ENCODE results near the gene VAMP5. TPM values are rescaled to one million over a fixed set of nuclear protein-coding genes. Genes with fewer than 3 reads are reported as not detected.
"Not testable (repeated sequence)": the region's sequence is repeated elsewhere in the genome, so short reads cannot be mapped to it uniquely, and the experiment has no call there.

The VAMP5 gene
- total and polyA plus RNA-seq, 2 experiments from 2014 or later, result 2.7 to 36.1 TPM

DNA sequence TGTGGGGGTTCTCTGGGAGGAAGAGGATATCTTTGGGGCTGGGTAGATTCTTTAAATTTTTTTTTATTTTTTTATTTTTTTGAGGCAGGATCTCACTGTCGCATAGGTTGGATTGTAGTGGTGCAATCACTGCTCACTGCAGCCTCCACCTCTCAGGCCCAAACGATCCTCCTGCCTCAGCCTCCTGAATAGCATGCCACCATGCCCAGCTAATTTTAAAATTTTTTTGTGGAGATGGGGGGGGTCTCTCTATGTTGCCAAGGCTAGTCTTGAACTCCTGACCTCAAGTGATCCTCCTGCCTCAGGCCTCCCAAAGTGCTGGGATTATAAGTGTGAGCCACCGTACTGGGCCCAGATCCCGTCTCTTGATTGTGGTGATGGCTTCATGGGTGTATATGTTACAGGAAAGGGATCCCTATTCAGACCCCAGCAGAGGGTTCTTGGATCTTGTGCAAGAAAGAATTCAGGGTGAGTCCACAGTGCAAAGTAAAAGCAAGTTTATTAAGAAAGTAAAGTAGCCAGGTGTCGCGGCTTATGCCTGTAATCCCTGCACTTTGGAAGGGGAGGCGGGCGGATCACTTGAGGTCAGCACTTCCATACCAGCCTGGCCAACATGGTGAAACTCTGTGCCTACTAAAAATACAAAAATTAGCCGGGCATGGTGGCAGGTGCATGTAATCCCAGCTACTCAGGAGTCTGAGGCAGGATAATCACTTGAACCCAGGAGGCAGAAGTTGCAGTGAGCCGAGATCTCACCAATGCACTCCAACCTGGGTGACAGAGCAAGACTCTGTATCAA is 29.7 kb downstream of the VAMP5 start:
- Histone ChIP-seq H3K4me2 (no peak overlapping the region), H3K4me3 (no peak overlapping the region)
- 95% methylated on average over 10 of the region's 10 CpGs for WGBS (ENCODE audit: low lambda C conversion rate, missing lambda C conversion rate)

DNA sequence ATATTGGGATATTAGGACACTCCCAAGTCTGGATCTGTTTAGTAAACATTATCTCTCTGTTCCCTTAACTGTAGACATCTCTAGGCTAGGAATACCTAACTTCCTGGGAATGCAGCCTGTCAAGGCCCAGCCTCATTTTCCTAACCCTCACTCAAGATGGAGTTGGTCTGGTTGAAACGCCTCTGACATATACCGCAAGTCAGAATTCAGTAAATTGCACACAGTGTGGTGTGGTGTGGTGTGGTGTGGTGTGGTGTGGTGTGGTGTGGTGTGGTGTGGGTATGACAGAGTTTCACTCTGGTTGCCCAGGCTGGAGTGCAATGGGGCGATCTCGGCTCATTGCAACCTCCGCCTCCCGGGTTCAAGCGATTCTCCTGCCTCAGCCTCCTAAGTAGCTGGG is 30.5 kb downstream of the VAMP5 start:
- 96% methylated on average over 7 of the region's 7 CpGs for WGBS (ENCODE audit: low lambda C conversion rate, missing lambda C conversion rate)
- H3K4me2 ChIP-seq; H3K27ac ChIP-seq; DNase-seq (ENCODE audit: low spot score); H3K36me3 ChIP-seq (replicated peaks; ENCODE audit: insufficient read depth, low read depth); H3K9me3 ChIP-seq (ENCODE audit: low read depth); H3K9me2 ChIP-seq (replicated peaks; ENCODE audit: insufficient read depth); H2AFZ ChIP-seq; H3K4me3 ChIP-seq; H3K27me3 ChIP-seq; H4K20me1 ChIP-seq (ENCODE audit: insufficient read depth, poor library complexity, severe bottlenecking): not testable (repeated sequence)
- Histone ChIP-seq H3K79me2 (peaks cover 48% of the 10 kb centered on the region), H3K4me1 (ENCODE audit: insufficient read depth) (peaks cover 19% of the 10 kb centered on the region)

More for the DNA sequence above, 29.7 kb downstream of the VAMP5 start:
- Histone ChIP-seq H3K27ac (no peak overlapping the region), H3K79me2 (peaks cover 47% of the 10 kb centered on the region), H3K9me3 (ENCODE audit: low read depth) (no peaks in the 10 kb centered on the region), H3K9me2 (replicated peaks; ENCODE audit: insufficient read depth) (no peaks in the 10 kb centered on the region), H3K4me1 (ENCODE audit: insufficient read depth) (peaks cover 19% of the 10 kb centered on the region), H4K20me1 (ENCODE audit: insufficient read depth, poor library complexity, severe bottlenecking) (peaks cover 8% of the 10 kb centered on the region), H3K36me3 (replicated peaks; ENCODE audit: insufficient read depth, low read depth) (no peaks in the 10 kb centered on the region), H3K27me3 (no peaks in the 10 kb centered on the region), H2AFZ (no peak overlapping the region)
- TF ChIP-seq, protein P1, sequence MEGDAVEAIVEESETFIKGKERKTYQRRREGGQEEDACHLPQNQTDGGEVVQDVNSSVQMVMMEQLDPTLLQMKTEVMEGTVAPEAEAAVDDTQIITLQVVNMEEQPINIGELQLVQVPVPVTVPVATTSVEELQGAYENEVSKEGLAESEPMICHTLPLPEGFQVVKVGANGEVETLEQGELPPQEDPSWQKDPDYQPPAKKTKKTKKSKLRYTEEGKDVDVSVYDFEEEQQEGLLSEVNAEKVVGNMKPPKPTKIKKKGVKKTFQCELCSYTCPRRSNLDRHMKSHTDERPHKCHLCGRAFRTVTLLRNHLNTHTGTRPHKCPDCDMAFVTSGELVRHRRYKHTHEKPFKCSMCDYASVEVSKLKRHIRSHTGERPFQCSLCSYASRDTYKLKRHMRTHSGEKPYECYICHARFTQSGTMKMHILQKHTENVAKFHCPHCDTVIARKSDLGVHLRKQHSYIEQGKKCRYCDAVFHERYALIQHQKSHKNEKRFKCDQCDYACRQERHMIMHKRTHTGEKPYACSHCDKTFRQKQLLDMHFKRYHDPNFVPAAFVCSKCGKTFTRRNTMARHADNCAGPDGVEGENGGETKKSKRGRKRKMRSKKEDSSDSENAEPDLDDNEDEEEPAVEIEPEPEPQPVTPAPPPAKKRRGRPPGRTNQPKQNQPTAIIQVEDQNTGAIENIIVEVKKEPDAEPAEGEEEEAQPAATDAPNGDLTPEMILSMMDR (IDR thresholded peaks at IDR 0.05; ENCODE audit: poor library complexity), result no peak
- no peak for TF ChIP-seq EZH2 (IDR thresholded peaks at IDR 0.05; ENCODE audit: borderline replicate concordance)
- no peak for TF ChIP-seq EZH2phosphoT487 (IDR thresholded peaks at IDR 0.05; ENCODE audit: low read depth, severe bottlenecking, unreplicated experiment)
- DNase-seq (ENCODE audit: low spot score), result no peak

DNA sequence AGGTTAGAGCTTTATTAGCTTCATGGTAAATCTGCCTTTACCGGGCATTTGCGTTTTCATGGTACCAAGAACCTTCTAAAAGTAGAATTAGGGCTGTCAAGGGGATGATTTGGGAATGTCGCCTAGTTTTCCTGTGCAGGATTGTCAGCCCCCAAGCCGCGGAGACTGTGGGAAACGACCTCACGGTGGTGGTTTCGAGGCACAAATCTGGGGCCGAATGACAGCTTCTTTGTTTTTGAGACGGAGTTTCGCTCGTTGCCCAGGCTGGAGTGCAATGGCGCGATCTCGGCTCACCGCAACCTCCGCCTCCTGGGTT is 31.1 kb downstream of the VAMP5 start:
- no peak overlapping the region for H3K4me3 ChIP-seq
- H3K9me3 ChIP-seq (ENCODE audit: low read depth), result no peaks in the 10 kb centered on the region
- H3K4me1 ChIP-seq (ENCODE audit: insufficient read depth), result peaks cover 17% of the 10 kb centered on the region
- H3K4me2 ChIP-seq, result peak overlapping the region; percentile 65
- no peaks in the 10 kb centered on the region for H3K9me2 ChIP-seq (replicated peaks; ENCODE audit: insufficient read depth)
- DNase-seq (ENCODE audit: low spot score), result no peak
- no peaks in the 10 kb centered on the region for H3K27me3 ChIP-seq
- 94% methylated on average over 17 of the region's 17 CpGs for WGBS (ENCODE audit: low lambda C conversion rate, missing lambda C conversion rate)
- TF ChIP-seq, protein P1 (IDR thresholded peaks at IDR 0.05; ENCODE audit: poor library complexity), result no peak
- no peak for TF ChIP-seq EZH2phosphoT487 (IDR thresholded peaks at IDR 0.05; ENCODE audit: low read depth, severe bottlenecking, unreplicated experiment)
- TF ChIP-seq EZH2 (IDR thresholded peaks at IDR 0.05; ENCODE audit: borderline replicate concordance), result no peak
- peak overlapping the region; percentile 79 for H3K27ac ChIP-seq
- peak overlapping the region; percentile 73 for H2AFZ ChIP-seq
- H3K36me3 ChIP-seq (replicated peaks; ENCODE audit: insufficient read depth, low read depth), result no peaks in the 10 kb centered on the region
- H3K79me2 ChIP-seq, result peaks cover 47% of the 10 kb centered on the region
- peaks cover 8% of the 10 kb centered on the region for H4K20me1 ChIP-seq (ENCODE audit: insufficient read depth, poor library complexity, severe bottlenecking)

DNA sequence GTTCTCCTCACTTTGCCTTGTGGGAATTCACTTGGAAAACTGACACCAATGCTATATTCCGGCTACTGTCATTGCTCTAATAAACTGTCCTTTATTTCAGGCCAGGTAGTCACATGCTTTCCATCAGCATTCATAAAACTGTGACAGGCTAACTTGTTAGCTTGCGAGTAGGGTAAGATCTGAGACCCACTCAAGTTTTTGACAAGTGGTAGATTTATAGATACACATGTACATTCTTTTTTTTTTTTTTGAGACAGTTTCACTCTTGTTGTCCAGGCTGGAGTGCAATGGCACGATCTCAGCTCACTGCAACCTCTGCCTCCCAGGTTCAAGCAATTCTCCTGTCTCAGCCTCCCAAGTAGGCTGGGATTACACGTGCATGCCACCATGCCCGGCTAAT is 33.5 kb downstream of the VAMP5 start:
- not testable (repeated sequence) for H3K27me3 ChIP-seq; H4K20me1 ChIP-seq (ENCODE audit: insufficient read depth, poor library complexity, severe bottlenecking); H3K27ac ChIP-seq; DNase-seq (ENCODE audit: low spot score); H3K9me2 ChIP-seq (replicated peaks; ENCODE audit: insufficient read depth); H3K4me3 ChIP-seq; H2AFZ ChIP-seq; H3K9me3 ChIP-seq (ENCODE audit: low read depth); H3K36me3 ChIP-seq (replicated peaks; ENCODE audit: insufficient read depth, low read depth)
- peaks cover 47% of the 10 kb centered on the region for H3K79me2 ChIP-seq
- H3K4me2 ChIP-seq, result peak overlapping the region; percentile 94
- 98% methylated on average over 5 of the region's 5 CpGs for WGBS (ENCODE audit: low lambda C conversion rate, missing lambda C conversion rate)
- H3K4me1 ChIP-seq (ENCODE audit: insufficient read depth), result peaks cover 12% of the 10 kb centered on the region

Data from hepatocyte (in vitro differentiated cells).